Neutrophil (primary cell): ENCODE results near the gene ARHGAP6.
"Not testable (repeated sequence)": the region's sequence is repeated elsewhere in the genome, so short reads cannot be mapped to it uniquely, and the experiment has no call there.

Experiments used
- H3K27ac ChIP-seq: fragments of 200-600 bp; sonication (generic); 2 replicates; pipeline ENCODE4 v1.5.1; 2016; ENCODE audit warnings: mild to moderate bottlenecking, moderate library complexity
- H3K27me3 ChIP-seq: fragments of 200-600 bp; sonication (generic); 2 replicates; pipeline ENCODE4 v1.6.0; 2016; ENCODE audit warnings: mild to moderate bottlenecking
- H3K36me3 ChIP-seq: fragments of 200-600 bp; sonication (generic); 2 replicates; pipeline ENCODE4 v1.5.1; 2017
- H3K4me1 ChIP-seq, 2 experiments: fragments of 200-600 bp in 1 of 2; sonication (generic) in 1 of 2; 1 replicate in 1 of 2; 2 replicates in 1 of 2; pipeline versions ENCODE4 v1.5.1 to v1.6.1; 2013 to 2016; ENCODE audit warnings: low read depth in 1 of 2, low read length in 1 of 2, mild to moderate bottlenecking in 1 of 2, moderate library complexity in 1 of 2; ENCODE audit not compliant: control insufficient read depth in 1 of 2, insufficient read depth in 1 of 2
- H3K4me3 ChIP-seq, 2 experiments: fragments of 200-600 bp in 1 of 2; sonication (generic) in 1 of 2; 1 replicate in 1 of 2; 2 replicates in 1 of 2; pipeline ENCODE4 v1.5.1; 2013 to 2016; ENCODE audit warnings: low read depth in 1 of 2, low read length in 1 of 2, mild to moderate bottlenecking in 1 of 2, moderate library complexity in 1 of 2
- H3K9me3 ChIP-seq: fragments of 200-600 bp; sonication (generic); 2 replicates; pipeline ENCODE4 v1.5.1; 2016
- CTCF ChIP-seq: fragments of 200-600 bp; sonication (generic); IDR thresholded peaks from 2 replicates; pipeline ENCODE4 v1.5.1; 2016; ENCODE audit warnings: antibody characterized with exemption

Gene ARHGAP6

DNA sequence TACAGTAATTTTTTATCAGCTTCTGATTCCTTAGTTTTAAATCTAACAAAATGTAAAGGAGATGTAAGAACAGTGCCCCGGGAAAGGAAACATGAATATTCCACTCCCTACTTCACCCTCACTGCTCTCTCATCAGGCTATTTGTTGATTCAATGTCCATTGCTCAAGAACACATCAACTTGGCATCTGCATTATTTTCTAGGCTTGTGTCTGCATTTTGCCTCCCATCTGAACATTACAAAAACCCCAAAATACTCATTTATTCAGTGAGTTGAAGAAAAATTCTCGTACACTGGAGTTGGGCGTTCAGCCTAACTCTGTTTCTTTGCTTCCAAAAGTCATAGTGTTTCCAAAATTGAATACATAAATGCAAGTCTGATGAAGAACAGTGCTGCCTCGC, 25.6 kb downstream of the ARHGAP6 start:
- Histone ChIP-seq H3K4me3 (no peak overlapping the region), H3K36me3 (no peaks in the 10 kb centered on the region), H3K4me1 (no peaks in the 10 kb centered on the region), H3K27me3 (no peaks in the 10 kb centered on the region), H3K9me3 (no peaks in the 10 kb centered on the region), H3K27ac (no peak overlapping the region)
- no peak for TF ChIP-seq CTCF

GRCh38 chrX:11632732-11633131, 33.0 kb downstream of the ARHGAP6 start:
- H3K36me3 ChIP-seq = no peaks in the 10 kb centered on the region
- H3K4me1 ChIP-seq = no peaks in the 10 kb centered on the region
- H3K9me3 ChIP-seq = no peaks in the 10 kb centered on the region
- H3K4me3 ChIP-seq = no peak overlapping the region
- H3K27me3 ChIP-seq = no peaks in the 10 kb centered on the region
- no peak for TF ChIP-seq CTCF
- H3K27ac ChIP-seq = no peak overlapping the region

- no peak overlapping the region for H3K4me3 ChIP-seq
- H3K9me3 ChIP-seq = no peaks in the 10 kb centered on the region
- no peaks in the 10 kb centered on the region for H3K27me3 ChIP-seq
- H3K4me1 ChIP-seq = no peaks in the 10 kb centered on the region
- H3K27ac ChIP-seq = no peak overlapping the region
- H3K36me3 ChIP-seq = no peaks in the 10 kb centered on the region
- no peak for TF ChIP-seq CTCF
These were observed 36.0 kb downstream of the ARHGAP6 start for GRCh38 chrX:11629593-11630211.

DNA sequence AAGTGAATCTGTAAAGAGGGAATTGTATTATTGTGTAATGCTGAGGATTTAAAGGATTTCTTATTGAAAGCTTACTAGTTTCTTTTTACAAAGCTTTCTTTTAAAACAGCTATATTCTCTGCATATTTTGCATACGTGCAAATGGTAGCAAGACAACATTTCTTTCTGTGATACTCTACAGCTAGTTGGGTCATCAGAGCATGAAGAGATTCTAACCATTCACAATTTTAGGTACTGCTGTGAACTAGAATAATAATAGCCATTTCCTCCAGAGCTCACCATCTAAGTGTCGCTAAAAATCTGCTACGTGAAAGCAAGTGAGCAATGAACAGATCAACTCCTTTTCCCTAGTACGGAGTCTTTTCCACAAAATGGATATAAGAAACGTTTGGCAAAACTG, 37.3 kb downstream of the ARHGAP6 start:
- Histone ChIP-seq H3K4me3 (no peak overlapping the region), H3K4me1 (no peaks in the 10 kb centered on the region), H3K9me3 (no peaks in the 10 kb centered on the region), H3K27me3 (no peaks in the 10 kb centered on the region), H3K36me3 (no peaks in the 10 kb centered on the region), H3K27ac (no peak overlapping the region)
- TF ChIP-seq CTCF = no peak

DNA sequence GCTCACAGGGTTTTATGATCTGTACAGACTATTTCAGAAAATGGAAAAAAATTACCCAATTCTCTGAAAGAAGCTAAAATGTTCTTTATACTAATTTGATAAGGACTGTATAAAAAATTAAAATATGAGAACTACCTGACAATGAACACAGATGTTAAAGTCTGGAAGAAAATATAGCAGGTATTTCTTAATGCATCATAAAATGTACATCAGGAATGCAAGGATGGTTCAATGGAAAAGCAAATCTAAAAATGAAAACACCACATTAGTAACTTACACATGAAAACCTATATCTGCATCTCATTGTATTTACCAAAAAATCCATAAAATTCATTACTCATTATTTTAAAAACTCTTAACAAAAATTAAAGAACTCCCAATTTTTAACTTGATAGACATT, 39.4 kb downstream of the ARHGAP6 start:
- no peak for TF ChIP-seq CTCF
- H3K27me3 ChIP-seq = no peaks in the 10 kb centered on the region

DNA sequence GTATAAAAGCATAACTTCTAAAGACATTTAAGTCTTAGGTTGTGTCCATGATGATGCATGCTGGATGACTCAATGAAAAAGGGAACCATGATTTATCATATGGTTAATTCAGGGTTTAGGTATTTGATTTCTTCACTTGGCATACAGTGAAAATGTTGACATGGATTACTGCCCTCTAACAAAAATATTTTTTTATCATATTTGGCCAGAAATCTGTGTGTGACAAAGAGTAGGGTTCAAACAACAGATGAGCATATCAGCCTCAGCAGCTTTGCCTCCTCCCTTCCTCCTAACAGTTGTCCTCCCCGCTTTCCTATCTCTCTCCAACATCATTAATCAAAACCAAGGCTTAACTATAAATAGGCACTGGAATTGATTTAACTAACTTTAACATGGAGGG, 46.3 kb downstream of the ARHGAP6 start:
- Histone ChIP-seq H3K27ac (no peak overlapping the region), H3K4me1 (no peaks in the 10 kb centered on the region), H3K36me3 (no peaks in the 10 kb centered on the region), H3K27me3 (no peaks in the 10 kb centered on the region), H3K9me3 (no peaks in the 10 kb centered on the region), H3K4me3 (no peak overlapping the region)
- no peak for TF ChIP-seq CTCF

More for the DNA sequence above, 39.4 kb downstream of the ARHGAP6 start:
- Histone ChIP-seq H3K36me3 (no peaks in the 10 kb centered on the region), H3K27ac (no peak overlapping the region), H3K4me3 (no peak overlapping the region), H3K9me3 (no peaks in the 10 kb centered on the region), H3K4me1 (no peaks in the 10 kb centered on the region)

- H3K4me1 ChIP-seq, H3K36me3 ChIP-seq, H3K4me3 ChIP-seq, H3K27me3 ChIP-seq, H3K27ac ChIP-seq, H3K9me3 ChIP-seq: not testable (repeated sequence)
These were observed 51.5 kb downstream of the ARHGAP6 start for GRCh38 chrX:11614253-11614652.
